ENCODE measurements around the gene TMEM205.
"Not testable (repeated sequence)": the region's sequence is repeated elsewhere in the genome, so short reads cannot be mapped to it uniquely, and the experiment has no call there.

The TMEM205 gene

GRCh38 chr19:11370744-11371143 lies 24.7 kb upstream of the TMEM205 start:
- no peak for DNase-seq

DNA sequence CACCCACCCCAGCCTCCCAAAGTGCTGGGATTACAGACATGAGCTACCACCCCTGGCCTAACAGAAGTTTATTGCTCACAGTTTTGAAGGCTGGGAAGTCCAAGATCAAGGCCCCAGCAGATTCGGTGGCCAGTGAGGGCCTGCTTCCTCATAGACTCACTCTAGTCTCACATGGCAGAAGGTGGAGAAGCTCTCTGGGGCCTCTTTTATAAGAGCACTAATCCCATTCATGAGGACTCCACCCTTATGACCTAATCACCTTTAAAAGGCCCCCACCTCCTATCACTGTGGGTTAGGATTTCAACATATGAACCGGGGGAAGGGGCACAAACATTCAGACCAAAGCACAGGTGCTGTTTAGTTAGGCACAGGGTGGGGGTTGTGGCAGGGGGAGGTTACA lies 21.5 kb upstream of the TMEM205 start:
- no peak for DNase-seq

GRCh38 chr19:11365557-11366117 lies 19.6 kb upstream of the TMEM205 start:
- DNase-seq: no peak

DNA sequence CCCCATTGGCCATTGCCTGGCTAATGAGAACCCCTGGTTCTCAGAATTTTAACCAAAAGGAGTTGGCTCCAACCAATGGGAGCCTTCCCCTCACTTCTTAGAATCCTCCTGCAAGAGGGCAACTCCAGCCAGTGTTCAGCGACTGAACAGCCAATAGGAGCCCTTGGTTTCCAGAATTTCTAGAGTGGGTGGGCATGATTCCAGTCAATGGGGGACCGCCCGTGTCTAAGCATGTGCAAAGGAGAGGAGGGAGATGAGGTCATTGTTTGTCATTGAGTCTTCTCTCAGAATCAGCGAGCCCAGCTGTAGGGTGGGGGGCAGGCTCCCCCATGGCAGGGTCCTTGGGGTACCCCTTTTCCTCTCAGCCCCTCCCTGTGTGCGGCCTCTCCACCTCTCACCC lies 18.9 kb upstream of the TMEM205 start:
- DNase-seq: no peak

DNA sequence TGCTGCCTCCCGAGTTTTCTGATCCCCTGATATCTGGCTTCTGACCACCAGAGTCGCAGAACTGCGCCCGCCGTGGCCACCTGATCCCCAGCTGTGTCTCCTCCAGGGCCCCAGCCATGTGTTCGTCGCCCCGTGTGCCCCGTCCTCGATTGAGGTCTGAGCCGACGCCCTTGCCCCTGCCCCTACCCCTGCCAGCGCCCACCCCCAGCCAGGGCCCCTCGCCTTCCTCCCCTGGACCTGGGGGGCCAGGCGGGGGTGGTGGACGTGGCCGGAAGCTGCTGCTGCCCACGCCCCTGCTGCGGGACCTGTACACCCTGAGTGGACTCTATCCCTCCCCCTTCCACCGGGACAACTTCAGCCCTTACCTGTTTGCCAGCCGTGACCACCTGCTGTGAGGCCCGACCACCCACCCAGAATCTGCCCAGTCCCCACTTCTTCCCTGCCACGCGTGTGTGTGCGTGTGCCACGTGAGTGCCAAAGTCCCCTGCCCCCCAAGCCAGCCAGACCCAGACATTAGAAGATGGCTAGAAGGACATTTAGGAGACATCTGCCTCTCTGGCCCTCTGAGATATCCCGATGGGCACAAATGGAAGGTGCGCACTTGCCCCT lies 18.3 kb upstream of the TMEM205 start:
- DNase-seq: no peak

GRCh38 chr19:11363881-11364280 lies 17.8 kb upstream of the TMEM205 start:
- DNase-seq: no peak

DNA sequence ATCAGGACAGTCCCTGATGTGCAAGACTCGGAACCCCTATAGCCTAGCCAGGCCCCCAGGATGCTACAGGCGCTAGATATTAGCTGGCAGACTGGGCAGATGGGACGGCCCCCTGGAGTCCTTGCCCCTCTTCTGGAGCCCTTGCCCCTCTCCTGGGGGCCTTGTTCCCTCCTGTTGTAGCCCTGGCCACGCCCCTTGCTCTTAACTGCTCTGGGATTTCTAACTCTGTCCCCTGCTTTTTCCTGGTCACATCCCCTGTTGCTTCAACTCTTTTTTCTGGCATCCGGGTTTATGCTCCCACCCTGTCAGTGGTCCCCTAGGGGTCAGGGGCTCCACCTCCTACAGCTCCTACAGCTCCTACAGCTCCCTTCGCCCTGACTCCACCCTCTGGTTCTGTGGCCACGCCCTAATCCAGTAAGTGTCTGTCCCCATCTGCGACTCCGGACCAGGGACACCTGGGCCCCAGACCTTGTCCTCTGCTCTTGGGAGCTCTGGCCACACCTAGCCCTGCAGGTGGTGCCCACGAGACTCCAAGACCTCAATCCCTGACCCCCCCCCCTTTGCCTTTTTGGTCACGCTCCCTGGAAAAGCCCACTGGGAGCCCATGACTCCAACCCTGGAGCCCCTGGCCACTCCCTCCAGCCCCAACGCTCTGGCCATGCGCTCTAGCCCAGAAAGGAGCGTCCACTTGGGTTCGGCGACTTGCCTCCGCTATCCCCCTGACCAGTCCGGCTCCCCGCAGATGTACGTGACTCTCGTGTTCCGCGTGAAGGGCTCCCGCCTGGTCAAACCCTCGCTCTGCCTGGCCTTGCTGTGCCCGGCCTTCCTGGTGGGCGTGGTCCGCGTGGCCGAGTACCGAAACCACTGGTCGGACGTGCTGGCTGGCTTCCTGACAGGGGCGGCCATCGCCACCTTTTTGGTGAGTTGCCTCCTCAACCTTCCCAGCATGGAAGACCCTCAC lies 16.0 kb upstream of the TMEM205 start:
- no peak for DNase-seq

GRCh38 chr19:11361037-11361770 lies 15.1 kb upstream of the TMEM205 start:
- DNase-seq: peak; percentile 51

DNA sequence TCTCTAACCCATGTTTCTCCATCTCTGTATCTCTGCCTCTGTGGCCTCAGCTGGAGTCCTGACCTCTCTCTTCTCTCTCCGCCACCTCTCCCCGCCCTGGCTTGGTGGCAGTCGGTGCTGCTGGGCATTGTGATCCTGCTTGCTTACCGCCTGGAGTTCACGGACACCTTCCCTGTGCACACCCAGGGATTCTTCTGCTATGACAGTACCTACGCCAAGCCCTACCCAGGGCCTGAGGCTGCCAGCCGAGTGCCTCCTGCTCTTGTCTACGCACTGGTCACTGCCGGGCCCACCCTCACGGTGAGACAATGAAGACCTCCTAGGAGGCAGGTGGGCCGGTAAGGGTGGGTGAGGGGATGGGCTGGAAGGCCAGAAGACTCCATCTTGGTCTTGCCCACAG lies 13.4 kb upstream of the TMEM205 start:
- no peak for DNase-seq

DNA sequence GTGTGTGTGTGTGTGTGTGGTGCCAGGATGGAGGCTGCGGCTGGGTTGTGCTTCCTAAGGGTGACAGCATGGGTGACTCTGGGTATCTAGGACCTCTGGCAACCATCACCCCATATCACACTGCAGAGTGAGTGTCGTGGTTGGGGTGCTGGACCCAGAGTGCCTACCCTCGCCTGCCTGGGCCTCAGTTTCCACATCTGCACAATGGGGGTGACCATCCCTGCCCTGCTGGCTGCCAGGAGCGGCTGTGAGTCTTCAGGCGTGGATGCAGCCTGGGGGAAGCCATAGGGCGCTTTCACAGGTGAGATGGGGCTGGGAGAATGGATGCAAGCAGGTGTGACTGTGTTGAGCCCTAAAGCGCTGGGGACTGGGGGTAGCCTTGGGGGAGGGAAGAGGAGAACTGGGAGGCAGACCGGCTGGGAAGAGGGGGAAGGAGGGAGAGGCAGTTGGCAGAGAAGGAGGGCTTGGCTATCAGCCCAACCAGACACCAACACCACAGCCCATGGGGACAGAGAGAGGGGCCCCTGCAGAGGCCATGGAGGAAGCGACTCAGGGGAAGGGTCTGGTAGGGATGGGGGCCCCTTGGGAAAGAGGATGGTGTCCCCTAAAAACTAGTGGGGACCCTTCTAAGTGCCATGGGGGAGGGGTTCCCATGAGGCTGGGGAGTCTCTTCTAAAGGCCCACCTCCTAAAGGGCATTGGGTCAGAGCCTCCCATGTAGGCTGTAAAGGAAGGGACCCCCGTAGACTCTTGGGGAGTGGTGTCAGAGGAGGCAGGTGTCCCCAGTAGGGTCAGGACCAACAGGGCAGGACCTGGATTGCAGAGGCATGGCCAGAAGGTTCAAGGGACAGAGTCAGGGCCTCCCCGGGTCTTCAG lies 10.8 kb upstream of the TMEM205 start:
- no peak for DNase-seq

- DNase-seq: no peak
Observed at GRCh38 chr19:11356074-11356397, 10.0 kb upstream of the TMEM205 start.

GRCh38 chr19:11355160-11356073 lies 9.3 kb upstream of the TMEM205 start, which contains the start of gene PLPPR2:
TSS of gene PLPPR2 (plus strand) at chr19:11355432. CDS start at chr19:11357674, 2,242 bp downstream.
- DNase-seq: peak; percentile 97

DNA sequence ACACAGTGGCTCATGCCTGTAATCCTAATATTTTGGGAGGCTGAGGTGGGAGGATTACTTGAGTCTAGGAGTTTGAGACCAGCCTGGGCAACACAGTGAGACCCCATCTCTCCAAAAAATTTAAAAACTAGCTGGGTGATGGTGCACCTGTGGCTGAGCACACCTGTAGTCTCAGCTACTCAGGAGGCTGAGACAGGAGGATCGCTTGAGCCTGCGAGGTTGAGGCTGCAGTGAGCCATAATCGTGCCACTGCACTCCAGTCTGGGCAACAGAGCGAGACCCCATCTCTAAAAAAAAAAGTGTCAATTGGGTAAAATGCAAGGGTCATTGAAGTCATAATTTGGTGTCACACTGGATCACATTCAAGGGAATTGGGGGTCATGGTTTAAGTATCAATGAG lies 8.0 kb upstream of the TMEM205 start:
- not testable (repeated sequence) for DNase-seq

DNA sequence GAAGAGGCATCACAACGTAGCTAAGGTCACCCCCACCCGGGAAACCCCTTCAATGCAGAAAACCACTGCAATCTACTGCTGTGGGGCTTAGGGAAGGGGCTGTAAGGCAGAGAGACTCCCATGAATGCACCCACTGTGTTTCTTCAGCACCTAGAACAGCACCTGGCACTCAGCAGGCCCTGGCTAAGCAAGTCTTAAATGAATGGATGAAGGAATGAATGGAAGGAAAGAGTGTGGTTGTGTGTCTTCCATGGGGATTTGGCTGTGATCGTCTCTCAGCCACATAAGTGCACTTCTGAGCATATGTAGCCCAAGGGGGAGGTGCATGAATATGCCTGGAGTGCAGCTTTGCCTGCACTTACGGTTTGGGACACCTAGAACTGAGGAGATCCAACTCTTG lies 3.1 kb upstream of the TMEM205 start:
- DNase-seq: no peak

- peak; percentile 43 for DNase-seq
Observed at GRCh38 chr19:11347546-11348039, 1.5 kb upstream of the TMEM205 start.

GRCh38 chr19:11345122-11345803 lies 805 bp downstream of the TMEM205 start:
- no peak for DNase-seq

GRCh38 chr19:11342429-11342828 lies 3.6 kb downstream of the TMEM205 start:
- no peak for DNase-seq

GRCh38 chr19:11340099-11340467 lies 6.0 kb downstream of the TMEM205 start:
- DNase-seq: not testable (repeated sequence)

GRCh38 chr19:11339254-11340098 lies 6.6 kb downstream of the TMEM205 start, which contains the start of gene RAB3D:
TSS of gene RAB3D (minus strand) at chr19:11339657. CDS start at chr19:11337399, 2,258 bp downstream.
- peak; percentile 97 for DNase-seq

All from hematopoietic multipotent progenitor cell treated with erythropoietin and hydrocortisone succinate and interleukin-3 and kit ligand, for 4 days (in vitro differentiated cells).